HG02571 (cell line): ENCODE results near the gene ERBB2.
"Not testable (repeated sequence)": the region's sequence is repeated elsewhere in the genome, so short reads cannot be mapped to it uniquely, and the experiment has no call there.

Source experiments
- ATAC-seq: cut with Tn5 transposase; IDR thresholded peaks from one replicate; pipeline ENCODE4 v1.9.1; 2021; ENCODE audit warnings: mild to moderate bottlenecking, moderate library complexity; ENCODE audit not compliant: unreplicated experiment

Gene ERBB2

GRCh38 chr17:39742856-39743436 lies 43.1 kb downstream of the ERBB2 start:
- ATAC-seq: no peak

DNA sequence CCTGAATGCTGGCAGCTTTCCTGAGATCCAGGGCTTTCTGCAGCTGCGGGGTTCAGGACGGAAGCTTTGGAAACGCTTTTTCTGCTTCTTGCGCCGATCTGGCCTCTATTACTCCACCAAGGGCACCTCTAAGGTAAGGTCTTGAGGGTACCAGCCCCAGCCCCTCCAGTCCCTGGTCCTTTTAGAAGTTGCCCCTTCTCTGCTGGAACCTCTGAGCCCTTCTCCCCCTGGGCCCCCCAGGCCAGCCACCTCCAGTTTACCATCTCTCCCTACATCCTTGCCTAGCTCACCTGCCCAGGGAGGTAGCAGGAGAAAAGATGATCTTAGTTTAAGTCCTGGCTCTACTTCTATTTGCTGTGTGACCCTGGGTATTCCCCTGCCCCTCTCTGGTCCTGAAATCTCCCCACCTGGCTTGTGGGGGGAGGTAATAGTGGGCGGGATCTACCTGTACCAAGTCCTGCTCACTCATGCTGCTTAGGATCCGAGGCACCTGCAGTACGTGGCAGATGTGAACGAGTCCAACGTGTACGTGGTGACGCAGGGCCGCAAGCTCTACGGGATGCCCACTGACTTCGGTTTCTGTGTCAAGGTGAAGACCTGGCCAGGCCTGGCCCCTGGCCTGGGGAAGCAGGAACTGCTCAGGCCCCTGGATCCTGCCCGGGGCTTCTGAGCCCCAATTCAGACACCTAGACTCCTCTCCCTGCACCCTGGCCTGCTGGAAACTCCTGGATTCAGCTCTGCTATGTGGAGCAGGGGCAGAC lies 44.4 kb downstream of the ERBB2 start:
- ATAC-seq: no peak

DNA sequence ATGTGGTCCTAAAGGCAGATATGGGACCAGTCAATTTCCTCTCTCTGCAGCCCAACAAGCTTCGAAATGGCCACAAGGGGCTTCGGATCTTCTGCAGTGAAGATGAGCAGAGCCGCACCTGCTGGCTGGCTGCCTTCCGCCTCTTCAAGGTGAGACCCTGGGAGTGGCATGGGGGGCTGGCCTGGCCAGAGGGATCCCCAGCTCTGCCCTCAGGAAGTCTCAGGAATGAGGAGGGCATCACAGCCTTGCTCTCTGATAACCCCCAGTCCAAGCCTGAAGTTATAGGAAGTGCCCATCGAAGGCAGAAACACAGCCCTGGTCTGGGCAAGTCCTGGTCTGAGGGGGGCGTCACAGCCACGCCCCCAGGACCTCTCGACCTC lies 45.0 kb downstream of the ERBB2 start:
- no peak for ATAC-seq

GRCh38 chr17:39745335-39746144 lies 45.7 kb downstream of the ERBB2 start:
- no peak for ATAC-seq

DNA sequence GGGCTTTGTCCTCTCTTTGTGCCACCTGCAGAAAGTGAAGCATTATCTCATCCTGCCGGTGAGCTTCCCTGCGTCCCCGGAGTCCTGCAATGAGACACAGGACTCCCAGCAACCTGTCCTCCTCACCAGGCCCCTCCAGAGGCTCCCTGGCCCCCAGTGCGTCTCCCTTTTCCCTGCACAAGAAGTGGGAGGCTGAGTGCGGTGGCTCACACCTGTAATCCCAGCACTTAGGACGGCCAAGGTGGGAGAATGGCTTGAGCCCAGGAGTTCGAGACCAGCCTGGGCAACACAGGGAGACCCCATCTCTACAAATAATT lies 46.2 kb downstream of the ERBB2 start:
- no peak for ATAC-seq

DNA sequence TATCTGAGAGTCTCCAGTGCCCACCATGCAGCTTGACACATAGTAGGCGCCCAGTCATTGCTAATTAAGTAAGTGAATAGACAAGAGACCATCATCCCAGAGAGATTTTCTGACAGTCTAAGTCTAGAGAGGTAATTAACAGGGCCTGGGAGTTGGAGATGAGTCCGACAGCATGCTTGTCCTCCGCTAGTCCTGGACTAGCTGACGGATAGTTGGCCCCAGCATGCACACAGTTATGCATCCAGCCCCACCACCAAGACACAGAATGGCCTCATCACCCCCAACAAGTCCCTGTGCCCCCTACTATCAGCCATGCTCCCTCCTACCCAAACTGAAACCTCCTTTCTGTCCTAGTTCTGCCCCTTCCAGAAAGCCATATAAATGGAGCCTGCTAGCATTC lies 47.9 kb downstream of the ERBB2 start:
- ATAC-seq: no peak

GRCh38 chr17:39748444-39749034 lies 48.7 kb downstream of the ERBB2 start:
- ATAC-seq: not testable (repeated sequence)

DNA sequence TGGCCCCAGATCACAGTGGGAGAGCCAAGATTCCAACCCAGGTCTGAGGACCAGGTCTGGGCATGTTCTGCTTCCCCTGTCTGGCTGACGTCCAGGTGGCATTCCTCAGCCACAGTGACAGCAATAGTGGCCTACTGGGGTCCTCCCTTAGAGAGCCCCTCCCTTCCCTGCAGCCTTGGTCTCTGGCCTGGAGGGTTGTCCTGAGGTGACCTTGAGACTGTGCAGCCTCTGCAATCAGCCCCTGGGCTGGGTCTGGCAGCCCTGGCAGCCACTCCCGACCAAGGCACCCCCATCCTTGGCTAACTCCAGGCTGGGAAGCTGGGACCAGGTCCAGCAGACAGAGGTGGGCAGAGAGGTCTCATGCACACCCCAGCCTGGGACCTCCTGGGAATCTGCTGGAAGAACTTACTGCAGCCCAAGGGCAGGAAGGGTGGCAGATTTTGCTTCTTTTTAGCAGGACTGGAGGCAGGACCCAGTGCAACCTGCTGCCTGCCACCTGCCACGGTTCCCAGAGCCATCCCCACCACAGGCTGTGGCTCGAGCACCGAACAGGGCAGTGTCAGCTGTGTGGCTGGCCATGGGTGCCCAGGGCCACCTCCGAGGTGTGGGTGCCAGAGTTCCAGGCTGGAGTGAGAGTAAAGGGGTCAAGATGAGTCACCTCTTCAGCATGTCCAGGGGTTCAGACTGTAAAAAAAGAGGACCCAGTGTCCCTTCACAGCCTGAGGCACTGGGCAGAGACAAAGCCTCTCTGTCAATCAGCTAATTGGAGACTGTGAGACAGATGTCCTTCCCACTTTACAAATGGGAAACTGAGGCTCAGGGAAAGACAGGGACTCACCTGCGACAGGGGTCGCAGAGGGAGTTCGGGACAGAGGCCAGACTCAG lies 50.5 kb downstream of the ERBB2 start:
- no peak for ATAC-seq

GRCh38 chr17:39751016-39751543 lies 51.2 kb downstream of the ERBB2 start:
- no peak for ATAC-seq

DNA sequence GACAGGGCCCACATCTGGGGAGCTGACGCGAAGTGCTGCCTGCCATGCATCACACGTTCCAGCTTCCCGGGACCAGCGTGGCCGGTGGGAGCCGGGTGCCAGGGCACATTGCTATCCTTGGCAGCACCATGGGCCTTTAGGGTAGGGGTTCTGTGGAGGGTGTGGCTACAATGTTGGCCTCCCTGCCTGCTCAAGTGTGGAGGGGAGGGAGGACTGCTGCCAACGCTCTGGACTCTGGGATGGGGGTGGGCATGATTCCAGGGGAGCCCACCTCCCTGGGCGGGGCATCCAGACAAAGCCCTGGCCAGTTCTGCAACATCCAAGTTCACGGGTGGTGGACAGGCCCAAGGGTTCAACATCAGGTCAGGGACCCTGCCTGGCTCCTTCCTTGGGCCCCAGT lies 51.8 kb downstream of the ERBB2 start:
- no peak for ATAC-seq

DNA sequence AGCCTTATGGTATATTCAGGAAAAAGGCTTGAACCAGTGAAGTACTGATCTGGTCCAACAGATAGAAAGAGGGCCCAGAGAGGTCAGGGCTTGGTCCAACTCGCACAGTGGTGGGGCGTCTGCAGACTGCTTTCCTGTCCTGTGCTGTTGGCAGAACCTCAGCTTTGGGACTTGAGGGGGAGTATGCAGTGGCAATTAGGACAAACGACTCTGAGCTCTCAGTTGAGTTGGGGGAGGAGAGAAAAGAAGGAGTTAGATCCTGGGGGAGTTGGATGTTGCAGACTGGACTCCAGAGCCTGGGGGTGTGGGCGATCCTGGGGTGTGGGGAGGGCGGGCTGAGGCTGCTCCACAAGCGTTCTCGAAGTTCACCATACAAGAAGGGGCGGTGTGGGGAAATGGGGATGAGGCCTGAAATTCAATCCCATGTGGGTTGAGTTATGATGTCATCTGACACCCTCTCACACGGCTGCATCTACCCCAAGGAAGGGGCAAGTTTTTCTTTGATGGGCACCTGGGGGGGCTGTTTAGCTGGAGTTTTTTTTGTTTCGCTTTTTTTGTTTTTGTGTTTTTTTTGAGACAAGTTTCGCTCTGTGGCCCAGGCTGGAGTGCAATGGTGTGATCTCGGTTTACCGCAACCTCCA lies 52.5 kb downstream of the ERBB2 start:
- ATAC-seq: no peak

GRCh38 chr17:39753514-39754160 lies 53.8 kb downstream of the ERBB2 start:
- ATAC-seq: peak; percentile 20

GRCh38 chr17:39754161-39754957 lies 54.5 kb downstream of the ERBB2 start:
- ATAC-seq: peak; percentile 61

- no peak for ATAC-seq
These were observed 55.2 kb downstream of the ERBB2 start for GRCh38 chr17:39754958-39755553.

GRCh38 chr17:39755554-39756379 lies 55.9 kb downstream of the ERBB2 start:
- no peak for ATAC-seq

DNA sequence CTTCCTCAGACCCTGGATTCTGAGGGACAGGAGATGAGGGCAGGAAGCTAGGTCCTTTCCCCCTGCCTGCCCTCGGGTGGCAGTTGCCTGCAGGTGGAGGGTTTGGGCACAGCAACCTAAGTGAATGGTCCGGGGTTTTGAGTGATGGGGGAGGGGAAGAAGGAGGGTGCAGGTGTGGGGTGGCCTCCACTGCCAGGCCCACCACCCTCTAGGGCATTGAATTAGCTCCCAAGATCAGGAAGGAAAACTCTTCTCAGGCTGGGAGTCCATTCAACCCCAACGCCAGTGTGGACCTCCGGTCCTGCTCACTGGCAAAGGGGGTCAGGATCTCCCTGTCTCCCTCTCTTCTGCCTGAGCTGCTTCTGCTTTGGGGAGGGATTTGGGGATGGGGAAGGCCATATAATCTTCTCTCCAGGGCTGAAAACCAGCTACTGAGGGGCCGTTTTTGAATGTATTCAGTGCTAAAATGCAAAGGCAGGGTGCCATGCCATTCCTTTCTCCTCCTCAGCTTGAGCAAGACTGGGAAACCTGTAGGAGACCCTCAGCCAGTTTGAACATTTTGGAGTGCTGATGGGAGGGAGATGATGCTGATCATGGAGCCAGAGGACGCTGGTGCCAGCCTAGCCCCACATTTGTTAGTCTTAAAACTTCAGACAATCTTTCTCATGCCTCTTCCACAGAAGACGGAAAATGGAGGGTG lies 56.7 kb downstream of the ERBB2 start:
- ATAC-seq: no peak

DNA sequence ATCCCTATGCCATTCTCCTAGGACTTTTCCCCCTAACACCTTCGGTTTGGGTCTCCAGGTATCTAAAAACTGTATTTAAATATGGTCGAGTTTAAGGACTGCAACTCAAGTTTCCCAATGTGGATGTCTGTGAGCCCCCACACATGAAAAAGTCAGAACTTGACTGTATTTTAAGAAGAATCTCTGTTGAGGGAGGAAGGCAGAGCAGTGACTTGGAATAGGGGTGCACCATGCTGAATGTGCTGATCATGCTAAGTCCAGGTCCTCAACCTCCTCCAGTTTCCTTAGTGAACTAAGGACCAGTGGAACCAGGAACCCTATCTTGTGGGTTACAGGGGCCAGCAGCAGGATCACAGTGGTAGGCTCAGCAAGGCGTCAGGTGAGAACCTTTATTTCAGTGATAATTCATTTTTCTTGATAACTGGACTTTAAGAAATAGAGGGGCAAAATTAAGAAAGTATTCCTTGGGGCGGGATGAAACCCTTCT lies 57.4 kb downstream of the ERBB2 start:
- no peak for ATAC-seq
